NCI-H146 treated with DMSO at 0.1 percent for 48 hours (cell line): Measurements from ENCODE around the gene ARHGAP18.

ENCODE experiments used
- DNase-seq: peaks from one replicate; lab custom pipeline; 2025; ENCODE audit not compliant: unreplicated experiment; lab: John Stamatoyannopoulos, UW

Gene ARHGAP18

GRCh38 chr6:129692467-129692866 lies 17.5 kb downstream of the ARHGAP18 start:
- no peak for DNase-seq

- DNase-seq, result peak; percentile 67
Observed at GRCh38 chr6:129691709-129692108, 18.3 kb downstream of the ARHGAP18 start.

GRCh38 chr6:129691043-129691640 lies 18.8 kb downstream of the ARHGAP18 start:
- no peak for DNase-seq

- DNase-seq, result no peak
Observed at GRCh38 chr6:129686941-129687627, 22.9 kb downstream of the ARHGAP18 start.

- DNase-seq, result no peak
Observed at GRCh38 chr6:129685662-129686031, 24.3 kb downstream of the ARHGAP18 start.

- no peak for DNase-seq
Observed at GRCh38 chr6:129684903-129685661, 24.9 kb downstream of the ARHGAP18 start.

- no peak for DNase-seq
Observed at GRCh38 chr6:129684323-129684884, 25.6 kb downstream of the ARHGAP18 start.

- no peak for DNase-seq
Observed at GRCh38 chr6:129683601-129684322, 26.2 kb downstream of the ARHGAP18 start.

GRCh38 chr6:129681913-129682205 lies 28.1 kb downstream of the ARHGAP18 start:
- DNase-seq, result peak; percentile 21

- no peak for DNase-seq
Observed at GRCh38 chr6:129680633-129681032, 29.3 kb downstream of the ARHGAP18 start.

GRCh38 chr6:129679758-129680157 lies 30.2 kb downstream of the ARHGAP18 start:
- no peak for DNase-seq

GRCh38 chr6:129679275-129679674 lies 30.7 kb downstream of the ARHGAP18 start:
- DNase-seq, result no peak

GRCh38 chr6:129678463-129678862 lies 31.5 kb downstream of the ARHGAP18 start:
- no peak for DNase-seq

- no peak for DNase-seq
Observed at GRCh38 chr6:129677620-129678325, 32.2 kb downstream of the ARHGAP18 start.

GRCh38 chr6:129675669-129676472 lies 34.1 kb downstream of the ARHGAP18 start:
- DNase-seq, result no peak

- no peak for DNase-seq
Observed at GRCh38 chr6:129673748-129674147, 36.2 kb downstream of the ARHGAP18 start.

GRCh38 chr6:129672881-129673631 lies 36.9 kb downstream of the ARHGAP18 start:
- DNase-seq, result no peak

GRCh38 chr6:129672341-129672682 lies 37.7 kb downstream of the ARHGAP18 start:
- no peak for DNase-seq
